Activated CD8-positive, alpha-beta memory T cell treated with anti-CD3 and anti-CD28 coated beads, Interleukin-2, amount 10 ng/mL, durations not matched to agents 7 days and 5 days (primary cell): ENCODE results near the gene KIAA1671. TPM values are rescaled to one million over a fixed set of nuclear protein-coding genes. Genes with fewer than 3 reads are reported as not detected.
A peak's percentile ranks its signal among the peaks of the same experiment; 100 is the strongest.

Source experiments
- ATAC-seq: fragments of 150-1000 bp; cut with Tn5 transposase; one replicate; pipeline ENCODE4 v1.10.0; 2021; ENCODE audit warnings: moderate library complexity
- CTCF ChIA-PET: fragments of 350-600 bp; sonication (Branson Sonifier 250); formaldehyde crosslinking; loops from one replicate; lab custom pipeline; 2021; ENCODE audit warnings: antibody characterized with exemption; lab: Charles Lee
- DNase-seq: peaks from one replicate; pipeline ENCODE4 v3.0.0-alpha.2; 2020
- H3K27ac Mint-ChIP-seq: one replicate; pipeline ENCODE4 v1.8.0; 2021; ENCODE audit warnings: mild to moderate bottlenecking, mixed read lengths
- H3K27me3 Mint-ChIP-seq: one replicate; pipeline ENCODE4 v1.8.0; 2021; ENCODE audit warnings: mixed read lengths
- H3K36me3 Mint-ChIP-seq: one replicate; pipeline ENCODE4 v1.8.0; 2021; ENCODE audit warnings: mild to moderate bottlenecking, mixed read lengths
- H3K4me1 Mint-ChIP-seq: one replicate; pipeline ENCODE4 v1.8.0; 2021; ENCODE audit warnings: mixed read lengths
- H3K4me3 Mint-ChIP-seq: one replicate; pipeline ENCODE4 v1.8.0; 2021; ENCODE audit warnings: mild to moderate bottlenecking, moderate library complexity, mixed read lengths
- H3K9me3 Mint-ChIP-seq: one replicate; pipeline ENCODE4 v1.8.0; 2022; ENCODE audit warnings: low read depth, mixed read lengths
- total RNA-seq, 2 experiments: library from RNA; stranded (reverse); gene quantifications; one replicate each; pipeline ENCODE4 v1.2.3, GENCODE V29; 2021

KIAA1671 gene
- total RNA-seq, 2 experiments from 2014 or later = 11.4 to 20.1 TPM

- peaks cover 7% of the 10 kb centered on the region for H3K4me1 Mint-ChIP-seq
- peak; percentile 84 for DNase-seq
- CTCF ChIA-PET = interaction anchor here (0.6 to 13.1 kb wide), 31 partner anchors 8 to 280 kb away, joined by 3 to 190 read pairs (median 4); partner anchors contain the start of genes KIAA1671 and LHFPL7
- peaks cover 3% of the 10 kb centered on the region for H3K9me3 Mint-ChIP-seq
- peaks cover 8% of the 10 kb centered on the region for H3K27me3 Mint-ChIP-seq
- H3K27ac Mint-ChIP-seq = no peak overlapping the region
- no peak overlapping the region for H3K4me3 Mint-ChIP-seq
- ATAC-seq = peak; percentile 94
- H3K36me3 Mint-ChIP-seq = peaks cover 10% of the 10 kb centered on the region
Measured at GRCh38 chr22:25048659-25049647, 96.4 kb downstream of the KIAA1671 start.

- ATAC-seq (no peak), DNase-seq (no peak)
- peaks cover 10% of the 10 kb centered on the region for H3K36me3 Mint-ChIP-seq
- peaks cover 8% of the 10 kb centered on the region for H3K27me3 Mint-ChIP-seq
- H3K4me3 Mint-ChIP-seq = no peak overlapping the region
- CTCF ChIA-PET = interaction anchor here (1.1 to 13.1 kb wide), 15 partner anchors 7 to 200 kb away, joined by 3 to 190 read pairs (median 6); partner anchors contain the start of genes KIAA1671 and LHFPL7
- peaks cover 3% of the 10 kb centered on the region for H3K9me3 Mint-ChIP-seq
- peaks cover 15% of the 10 kb centered on the region for H3K4me1 Mint-ChIP-seq
- H3K27ac Mint-ChIP-seq = no peak overlapping the region
Measured at GRCh38 chr22:25049770-25050169, 97.3 kb downstream of the KIAA1671 start.

DNA sequence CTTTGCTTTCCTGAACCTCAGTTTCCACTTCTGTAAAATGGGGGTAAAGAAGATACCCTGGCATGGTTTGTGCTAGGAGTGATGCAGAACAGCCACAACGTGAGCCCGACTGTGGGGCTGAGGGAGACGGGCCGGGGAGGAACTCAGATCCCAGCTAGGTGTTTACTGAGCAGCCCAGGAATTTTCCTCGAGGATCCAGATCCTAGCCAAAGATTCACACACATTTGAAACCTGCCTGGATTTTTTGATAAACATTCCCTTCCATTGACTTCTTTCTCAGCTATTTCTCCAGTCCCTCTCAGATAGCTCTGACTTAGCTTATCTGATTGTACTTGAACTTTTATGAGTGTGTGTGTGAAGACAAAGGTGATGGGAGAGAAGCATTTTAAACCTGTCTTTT is 98.0 kb downstream of the KIAA1671 start:
- CTCF ChIA-PET = interaction anchor here (0.8 to 13.1 kb wide), 14 partner anchors 10 to 111 kb away, joined by 3 to 190 read pairs (median 4); partner anchors contain the start of genes KIAA1671 and LHFPL7
- peaks cover 10% of the 10 kb centered on the region for H3K36me3 Mint-ChIP-seq
- ATAC-seq (no peak), DNase-seq (no peak)
- peaks cover 3% of the 10 kb centered on the region for H3K9me3 Mint-ChIP-seq
- H3K4me1 Mint-ChIP-seq = peaks cover 21% of the 10 kb centered on the region
- peaks cover 8% of the 10 kb centered on the region for H3K27me3 Mint-ChIP-seq
- H3K27ac Mint-ChIP-seq = no peak overlapping the region
- no peak overlapping the region for H3K4me3 Mint-ChIP-seq

DNA sequence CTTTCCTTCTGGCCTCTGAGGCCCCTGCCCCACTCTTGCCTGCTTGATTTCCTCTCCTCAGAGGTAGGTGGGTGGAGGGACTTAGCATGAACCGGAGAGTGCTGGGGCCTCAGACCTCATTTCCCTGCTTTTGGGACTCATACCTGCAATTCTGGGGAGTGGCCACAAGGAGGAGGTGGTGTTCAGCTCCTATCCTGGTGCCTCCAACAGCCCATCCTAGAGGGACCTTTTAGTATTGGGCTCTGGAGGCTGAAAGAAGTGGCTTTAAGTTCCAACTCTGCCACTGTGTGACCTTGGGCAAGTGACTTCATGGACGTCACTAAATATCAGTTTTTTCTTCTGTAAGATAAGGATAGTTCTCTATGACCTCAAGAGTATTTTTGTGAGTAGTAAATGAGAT is 98.6 kb downstream of the KIAA1671 start:
- Mint-ChIP-seq H3K27me3 (peaks cover 8% of the 10 kb centered on the region), H3K4me3 (no peak overlapping the region), H3K27ac (no peak overlapping the region), H3K36me3 (peaks cover 10% of the 10 kb centered on the region), H3K4me1 (peaks cover 21% of the 10 kb centered on the region), H3K9me3 (peaks cover 3% of the 10 kb centered on the region)
- no peak for ATAC-seq
- no peak for DNase-seq
- CTCF ChIA-PET = interaction anchor here (0.8 to 13.1 kb wide), 14 partner anchors 9 to 112 kb away, joined by 3 to 190 read pairs (median 4); partner anchors contain the start of genes KIAA1671 and LHFPL7

DNA sequence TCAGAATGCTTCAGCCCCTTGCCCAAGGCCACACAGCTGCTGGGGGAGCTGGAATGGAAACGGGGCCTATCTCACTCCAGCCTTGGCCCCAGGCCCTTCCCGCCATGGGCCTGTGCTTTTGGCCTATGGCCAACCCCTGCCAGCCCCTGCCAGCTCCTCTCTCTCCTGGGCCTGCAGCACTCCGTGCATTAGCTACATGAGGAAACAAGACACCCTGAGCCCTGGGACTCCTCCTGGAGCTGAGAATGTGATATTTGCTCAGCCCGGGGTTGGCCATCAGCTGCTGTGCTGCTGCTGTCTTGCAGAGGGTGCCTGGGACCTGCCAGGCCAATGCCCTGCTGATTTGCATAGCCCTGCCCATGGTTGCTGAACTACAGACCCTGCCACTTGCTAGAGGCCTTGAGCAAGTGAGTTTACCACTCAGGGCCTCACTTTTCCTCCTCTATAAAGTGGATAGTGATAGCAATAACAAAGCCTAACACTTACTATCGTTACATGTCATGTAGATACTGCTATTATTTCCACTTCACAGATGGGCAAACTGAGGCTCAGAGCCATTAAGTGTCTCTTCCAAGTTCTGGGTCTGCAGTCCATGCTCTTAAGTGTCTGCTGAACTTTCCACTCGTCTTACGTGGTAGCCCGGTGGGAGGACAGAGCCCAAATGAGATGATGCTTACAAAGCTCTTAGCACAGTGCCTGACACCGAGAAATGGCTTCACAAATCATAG is 99.6 kb downstream of the KIAA1671 start:
- H3K4me3 Mint-ChIP-seq = no peak overlapping the region
- peaks cover 8% of the 10 kb centered on the region for H3K27me3 Mint-ChIP-seq
- H3K36me3 Mint-ChIP-seq = peaks cover 10% of the 10 kb centered on the region
- peaks cover 3% of the 10 kb centered on the region for H3K9me3 Mint-ChIP-seq
- H3K27ac Mint-ChIP-seq = no peak overlapping the region
- CTCF ChIA-PET = interaction anchor here (1.3 to 13.1 kb wide), 8 partner anchors 8 to 249 kb away, joined by 4 to 190 read pairs (median 18); partner anchors contain the start of genes KIAA1671 and LHFPL7
- ATAC-seq = no peak
- DNase-seq = no peak
- peaks cover 28% of the 10 kb centered on the region for H3K4me1 Mint-ChIP-seq

DNA sequence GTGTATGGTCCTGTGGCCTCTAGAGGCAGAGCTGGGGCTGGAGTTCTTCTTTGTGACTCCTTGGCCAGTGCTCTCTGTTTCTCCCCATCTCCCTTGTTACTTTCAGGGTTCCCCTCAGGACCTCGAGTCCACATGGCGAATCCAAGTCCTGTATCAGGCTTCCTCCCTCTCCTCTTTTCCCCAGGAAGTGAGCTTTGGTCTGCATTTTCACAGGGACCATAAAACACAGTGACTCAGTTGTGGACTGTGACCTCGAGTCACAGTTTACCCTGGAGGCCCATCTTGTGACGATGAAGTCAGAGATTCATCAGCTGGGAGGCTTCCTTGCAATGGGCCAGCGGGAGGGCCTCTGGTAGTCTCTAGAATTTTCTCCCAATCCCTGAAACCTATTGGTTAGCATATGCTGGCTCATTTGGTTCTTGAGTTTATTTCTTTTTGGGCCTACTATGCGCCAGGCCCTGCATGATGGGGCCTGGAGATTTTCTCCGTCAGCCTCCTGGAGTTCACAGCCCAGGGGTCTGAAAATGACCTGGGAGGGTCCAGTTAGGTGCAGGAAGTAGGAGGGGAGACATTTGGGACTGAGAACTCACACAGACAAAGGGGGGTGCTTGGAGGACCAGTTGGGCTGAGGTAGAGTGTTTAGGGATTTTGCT is 100.8 kb downstream of the KIAA1671 start:
- ATAC-seq (no peak), DNase-seq (no peak)
- peaks cover 10% of the 10 kb centered on the region for H3K36me3 Mint-ChIP-seq
- peaks cover 28% of the 10 kb centered on the region for H3K4me1 Mint-ChIP-seq
- peaks cover 3% of the 10 kb centered on the region for H3K9me3 Mint-ChIP-seq
- CTCF ChIA-PET = interaction anchor here (1.3 to 13.1 kb wide), 9 partner anchors 15 to 250 kb away, joined by 3 to 190 read pairs (median 5); partner anchors contain the start of genes KIAA1671 and LHFPL7
- H3K4me3 Mint-ChIP-seq = no peak overlapping the region
- no peak overlapping the region for H3K27ac Mint-ChIP-seq
- peaks cover 4% of the 10 kb centered on the region for H3K27me3 Mint-ChIP-seq

DNA sequence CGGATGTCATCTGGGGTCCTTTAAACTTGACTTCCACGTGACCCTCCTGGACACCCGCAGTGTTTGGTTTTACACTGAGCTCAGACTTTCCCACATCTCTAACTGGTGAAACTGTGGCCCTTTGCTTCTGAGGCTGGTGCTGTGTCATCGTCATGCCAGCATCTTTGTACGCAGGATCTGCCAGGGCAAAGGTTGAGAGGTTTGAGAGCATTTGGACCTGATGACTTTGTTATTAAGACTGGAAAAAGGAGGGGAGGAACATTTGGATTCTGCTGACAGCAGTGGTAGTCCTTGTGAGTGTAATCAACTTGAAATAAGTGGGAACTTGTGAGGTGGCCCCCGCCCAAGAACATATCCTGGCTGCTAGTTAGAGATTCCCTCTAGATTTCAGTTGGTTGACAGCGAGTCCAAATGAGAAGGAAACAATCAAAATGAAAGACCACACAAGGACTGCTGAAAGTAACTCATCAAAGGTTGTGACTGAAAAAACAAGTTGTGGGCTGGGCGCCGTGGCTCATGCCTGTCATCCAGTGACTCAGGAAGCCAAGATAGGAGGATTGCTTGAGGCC is 102.5 kb downstream of the KIAA1671 start:
- DNase-seq = peak; percentile 85
- H3K36me3 Mint-ChIP-seq = peaks cover 10% of the 10 kb centered on the region
- peak overlapping the region; percentile 76 for H3K27ac Mint-ChIP-seq
- H3K9me3 Mint-ChIP-seq = peaks cover 3% of the 10 kb centered on the region
- peak; percentile 76 for ATAC-seq
- H3K4me3 Mint-ChIP-seq = peak overlapping the region; percentile 15
- no peaks in the 10 kb centered on the region for H3K27me3 Mint-ChIP-seq
- H3K4me1 Mint-ChIP-seq = peaks cover 28% of the 10 kb centered on the region
- CTCF ChIA-PET = interaction anchor here (0.6 to 13.1 kb wide), 15 partner anchors 11 to 252 kb away, joined by 3 to 190 read pairs (median 5); partner anchors contain the start of genes KIAA1671 and LHFPL7

- H3K36me3 Mint-ChIP-seq = peaks cover 2% of the 10 kb centered on the region
- H3K9me3 Mint-ChIP-seq = no peaks in the 10 kb centered on the region
- H3K4me1 Mint-ChIP-seq = peaks cover 48% of the 10 kb centered on the region
- CTCF ChIA-PET = interaction anchor here (0.5 to 13.1 kb wide), 23 partner anchors 9 to 276 kb away, joined by 3 to 190 read pairs (median 4); partner anchors contain the start of genes KIAA1671 and LHFPL7
- DNase-seq = peak; percentile 83
- no peak overlapping the region for H3K27ac Mint-ChIP-seq
- H3K27me3 Mint-ChIP-seq = no peaks in the 10 kb centered on the region
- no peak overlapping the region for H3K4me3 Mint-ChIP-seq
- peak; percentile 48 for ATAC-seq
Measured at GRCh38 chr22:25057013-25057881, 104.7 kb downstream of the KIAA1671 start.

DNA sequence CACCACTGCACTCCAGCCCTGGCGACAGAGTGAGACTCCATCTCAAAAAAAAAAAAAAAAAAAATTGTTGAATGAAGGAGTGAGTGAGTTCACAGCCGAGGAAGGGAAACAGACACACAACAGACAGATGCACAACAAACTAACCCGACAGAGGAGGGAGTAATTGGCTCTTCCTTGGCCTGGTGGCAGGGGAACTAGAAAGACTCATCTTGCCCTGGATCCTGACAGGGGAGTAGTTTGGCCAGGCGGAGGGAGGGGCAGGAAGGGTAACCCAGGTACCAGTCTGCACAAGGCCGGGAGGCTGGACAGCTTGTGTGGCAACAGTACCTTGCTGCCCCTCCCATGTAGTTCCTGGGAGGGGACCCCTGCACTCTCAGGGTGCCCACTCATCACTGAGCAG is 106.9 kb downstream of the KIAA1671 start:
- ATAC-seq (no peak), DNase-seq (no peak)
- CTCF ChIA-PET = interaction anchor here (0.8 to 9.1 kb wide), 8 partner anchors 9 to 121 kb away, joined by 3 to 85 read pairs (median 16); no protein-coding TSS in a partner anchor
- Mint-ChIP-seq H3K27me3 (no peaks in the 10 kb centered on the region), H3K36me3 (no peaks in the 10 kb centered on the region), H3K9me3 (no peaks in the 10 kb centered on the region), H3K4me1 (peaks cover 53% of the 10 kb centered on the region), H3K4me3 (no peak overlapping the region), H3K27ac (no peak overlapping the region)

- Mint-ChIP-seq H3K4me1 (peaks cover 44% of the 10 kb centered on the region), H3K4me3 (peak overlapping the region; percentile 23), H3K36me3 (no peaks in the 10 kb centered on the region), H3K27me3 (no peaks in the 10 kb centered on the region), H3K27ac (peak overlapping the region; percentile 74), H3K9me3 (no peaks in the 10 kb centered on the region)
- CTCF ChIA-PET = interaction anchor here (0.7 to 9.1 kb wide), 12 partner anchors 10 to 273 kb away, joined by 3 to 85 read pairs (median 3); no protein-coding TSS in a partner anchor
- ATAC-seq = peak; percentile 70
- peak; percentile 69 for DNase-seq
Measured at GRCh38 chr22:25060522-25061071, 108.1 kb downstream of the KIAA1671 start.

DNA sequence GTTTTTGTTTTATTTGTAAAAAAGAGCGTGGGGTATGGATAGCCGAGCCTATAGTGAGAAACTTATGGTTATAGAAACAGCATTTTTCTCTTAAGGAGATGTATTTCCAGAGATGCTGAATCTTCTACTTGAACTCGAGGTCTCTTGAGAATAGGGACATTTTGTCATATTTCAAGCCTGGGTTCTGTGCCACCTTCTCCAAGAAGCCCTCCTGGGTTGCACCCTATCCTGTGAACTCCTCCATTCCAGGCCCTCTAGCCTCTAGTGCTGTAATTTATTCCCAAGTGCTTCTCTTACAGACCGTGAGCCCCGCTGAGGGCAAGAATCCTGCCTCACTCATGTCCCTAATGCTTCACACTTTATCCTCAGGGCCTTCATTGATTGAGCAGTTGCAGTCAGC is 108.6 kb downstream of the KIAA1671 start:
- H3K4me1 Mint-ChIP-seq = peaks cover 43% of the 10 kb centered on the region

More for the DNA sequence above, 108.6 kb downstream of the KIAA1671 start:
- ATAC-seq = no peak
- Mint-ChIP-seq H3K4me3 (no peak overlapping the region), H3K27ac (peak overlapping the region; percentile 74), H3K9me3 (no peaks in the 10 kb centered on the region), H3K27me3 (no peaks in the 10 kb centered on the region), H3K36me3 (no peaks in the 10 kb centered on the region)
- CTCF ChIA-PET = interaction anchor here (0.7 to 9.1 kb wide), 11 partner anchors 9 to 273 kb away, joined by 3 to 85 read pairs (median 3); no protein-coding TSS in a partner anchor
- DNase-seq = no peak
